SK-N-SH (cell line): Measurements from ENCODE around the gene PPFIBP2.

Experiments used
- CHD2 ChIP-seq: fragments of 150-350 bp; IDR thresholded peaks from 2 replicates; pipeline ENCODE4 v1.6.1; 2018; ENCODE audit warnings: low read length; ENCODE audit not compliant: partially characterized antibody
- EP300 ChIP-seq, 2 experiments: IDR thresholded peaks; 2 replicates each; pipeline versions ENCODE4 v1.4.0 to v1.6.1; 2012; ENCODE audit warnings: borderline replicate concordance in 1 of 2, low read depth in 1 of 2, low read length in 1 of 2
- MXI1 ChIP-seq: IDR thresholded peaks from 2 replicates; pipeline ENCODE4 v1.6.1; 2012; ENCODE audit warnings: mild to moderate bottlenecking, low read depth, low read length, improper control_type of control experiment
- RAD21 ChIP-seq: IDR thresholded peaks from 2 replicates; pipeline ENCODE4 v1.6.1; 2012; ENCODE audit warnings: mild to moderate bottlenecking, low read length
- RFX5 ChIP-seq: IDR thresholded peaks from 2 replicates; pipeline ENCODE4 v1.6.1; 2012; ENCODE audit warnings: mild to moderate bottlenecking, improper control_type of control experiment, low read length
- TF ChIP-seq, protein P1 (sequence below): fragments of 200-600 bp; sonication (generic); IDR thresholded peaks from 2 replicates; pipeline ENCODE4 v1.6.1; 2017; ENCODE audit warnings: antibody characterized with exemption, mild to moderate bottlenecking, moderate library complexity

DNA sequence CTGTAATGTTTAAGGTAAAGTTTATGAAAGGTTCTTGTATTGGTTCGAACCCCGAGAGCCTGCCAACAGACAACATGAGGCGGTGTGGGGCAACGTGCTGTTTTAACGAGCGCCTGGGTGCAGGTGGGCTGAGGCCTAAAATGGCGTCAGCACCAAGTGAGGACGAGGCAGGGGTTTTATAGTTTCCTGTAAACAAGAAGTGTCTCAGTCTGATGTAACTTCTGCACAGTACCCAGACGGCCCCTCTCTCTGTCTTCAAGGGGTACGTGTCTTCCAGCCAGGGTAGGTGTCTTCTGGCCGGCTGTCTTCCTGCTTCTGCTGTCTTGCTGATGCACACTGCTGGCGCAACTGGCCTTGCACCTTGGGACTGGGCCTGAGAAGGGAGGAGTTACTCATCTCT is 2.7 kb downstream of the PPFIBP2 start:
- TF ChIP-seq, protein P1, sequence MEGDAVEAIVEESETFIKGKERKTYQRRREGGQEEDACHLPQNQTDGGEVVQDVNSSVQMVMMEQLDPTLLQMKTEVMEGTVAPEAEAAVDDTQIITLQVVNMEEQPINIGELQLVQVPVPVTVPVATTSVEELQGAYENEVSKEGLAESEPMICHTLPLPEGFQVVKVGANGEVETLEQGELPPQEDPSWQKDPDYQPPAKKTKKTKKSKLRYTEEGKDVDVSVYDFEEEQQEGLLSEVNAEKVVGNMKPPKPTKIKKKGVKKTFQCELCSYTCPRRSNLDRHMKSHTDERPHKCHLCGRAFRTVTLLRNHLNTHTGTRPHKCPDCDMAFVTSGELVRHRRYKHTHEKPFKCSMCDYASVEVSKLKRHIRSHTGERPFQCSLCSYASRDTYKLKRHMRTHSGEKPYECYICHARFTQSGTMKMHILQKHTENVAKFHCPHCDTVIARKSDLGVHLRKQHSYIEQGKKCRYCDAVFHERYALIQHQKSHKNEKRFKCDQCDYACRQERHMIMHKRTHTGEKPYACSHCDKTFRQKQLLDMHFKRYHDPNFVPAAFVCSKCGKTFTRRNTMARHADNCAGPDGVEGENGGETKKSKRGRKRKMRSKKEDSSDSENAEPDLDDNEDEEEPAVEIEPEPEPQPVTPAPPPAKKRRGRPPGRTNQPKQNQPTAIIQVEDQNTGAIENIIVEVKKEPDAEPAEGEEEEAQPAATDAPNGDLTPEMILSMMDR, result no peak
- TF ChIP-seq CHD2 (no peak), EP300 (IDR thresholded peaks at IDR 0.05; ENCODE audit: borderline replicate concordance in 1 of 2, low read depth in 1 of 2, low read length in 1 of 2) (no peak), MXI1 (no peak), RAD21 (no peak), RFX5 (no peak)
